ENCODE results near the gene ARG2. TPM values are rescaled to one million over a fixed set of nuclear protein-coding genes. Genes with fewer than 3 reads are reported as not detected.

Gene ARG2
- total and polyA plus RNA-seq, 10 of the 15 experiments (the other 5 are each of a cell fraction or from before 2014, with no cell fraction given): 0.48 to 7.8 (median 1.1) TPM

DNA sequence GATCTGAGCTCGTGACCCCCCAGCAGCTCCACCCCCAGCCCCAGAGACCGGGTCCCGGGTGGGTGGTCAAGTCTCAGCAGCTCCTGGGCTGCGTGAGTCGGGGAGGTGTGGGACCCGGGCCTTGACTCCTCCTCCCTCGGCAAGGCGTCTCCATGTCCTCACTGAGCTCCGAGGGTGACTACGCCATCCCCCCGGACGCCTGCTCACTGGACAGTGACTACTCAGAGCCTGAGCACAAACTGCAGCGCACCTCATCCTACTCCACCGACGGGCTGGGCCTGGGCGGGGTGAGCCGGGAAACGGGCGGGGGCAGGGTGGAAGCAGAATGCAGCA, 47.8 kb upstream of the ARG2 start:
- TF ChIP-seq ZZZ3 (IDR thresholded peaks at IDR 0.05; ENCODE audit: control insufficient read depth, insufficient read length, low read depth) (no peak), MYB (IDR thresholded peaks at IDR 0.05; ENCODE audit: borderline replicate concordance, low read depth, low read length) (no peak), TBL1XR1 (IDR thresholded peaks at IDR 0.05; ENCODE audit: low read depth, low read length) (no peak), CREM (IDR thresholded peaks at IDR 0.05; ENCODE audit: low read depth) (no peak), FOS (IDR thresholded peaks at IDR 0.05; ENCODE audit: borderline replicate concordance, extremely low read depth, insufficient read length) (no peak), ZNF384 (IDR thresholded peaks at IDR 0.05; ENCODE audit: borderline replicate concordance, low read depth, low read length) (no peak), NFYB (IDR thresholded peaks at IDR 0.05; ENCODE audit: insufficient read depth, low read depth, low read length) (no peak), PML (IDR thresholded peaks at IDR 0.05; ENCODE audit: low read length) (no peak), EP300 (IDR thresholded peaks at IDR 0.05; ENCODE audit: borderline replicate concordance in 1 of 2, control insufficient read depth in 1 of 2, low read depth in 2 of 2, low read length in 2 of 2) (no peak), CBFB (IDR thresholded peaks at IDR 0.05; ENCODE audit: low read depth) (no peak), POU2F2 (IDR thresholded peaks at IDR 0.05; ENCODE audit: borderline replicate concordance, low read depth, low read length) (no peak)
- Histone ChIP-seq H3K9ac (ENCODE audit: control insufficient read depth, insufficient read depth, low read length) (no peak overlapping the region), H3K79me2 (ENCODE audit: control insufficient read depth, insufficient read depth, low read length) (no peaks in the 10 kb centered on the region), H4K20me1 (ENCODE audit: control insufficient read depth, insufficient read depth) (peaks cover 2% of the 10 kb centered on the region; the same call in 1 of the 2 replicates), H3K4me3 (no peak overlapping the region), H3K9me3 (replicated peaks; ENCODE audit: control insufficient read depth, insufficient read depth, low read length) (no peaks in the 10 kb centered on the region), H3K36me3 (ENCODE audit: control insufficient read depth in 2 of 2, insufficient read depth in 2 of 2, low read length in 1 of 2) (no peaks in the 10 kb centered on the region), H2AFZ (ENCODE audit: control insufficient read depth, low read depth, low read length) (no peak overlapping the region), H3K27me3 (replicated peaks in 1 of 2; ENCODE audit: control insufficient read depth in 2 of 2, insufficient read depth in 2 of 2, low read length in 1 of 2) (no peaks in the 10 kb centered on the region), H3K4me1 (ENCODE audit: control insufficient read depth, insufficient read depth, low read length) (no peaks in the 10 kb centered on the region), H3K27ac (ENCODE audit: control insufficient read depth, insufficient read depth) (no peak overlapping the region), H3K4me2 (ENCODE audit: control insufficient read depth, insufficient read depth) (no peak overlapping the region)
- ATAC-seq (no peak), DNase-seq (ENCODE audit: low read depth, low spot score) (no peak), FAIRE-seq (no peak)
- no TSS peak for BruUV-seq (replicated peaks)
- ChIA-PET CTCF (interaction anchor here (0.6 to 27.6 kb wide), 45 partner anchors 8 to 286 kb away, joined by 3 to 583 read pairs (median 5); partner anchors contain the start of genes PLEK2, PLEKHH1 and RDH12), RAD21 (ENCODE audit: unreplicated experiment) (interaction anchor here (1.0 to 5.8 kb wide), 20 partner anchors 9 to 212 kb away, joined by 3 to 176 read pairs (median 5); partner anchors contain the start of genes ATP6V1D and EIF2S1), POLR2A (interaction anchor here (1.3 kb wide), 2 partner anchors 44 to 45 kb away, joined by 3 read pairs; no protein-coding TSS in a partner anchor), SMC1A (ENCODE audit: uncharacterized antibody, unreplicated experiment) (interaction anchor here (0.9 to 6.1 kb wide), 24 partner anchors 9 to 225 kb away, joined by 3 to 185 read pairs (median 7); no protein-coding TSS in a partner anchor)
- 58% methylated on average over 19 of the region's 19 CpGs for WGBS (ENCODE audit: insufficient coverage, insufficient replicate concordance, low lambda C conversion rate, missing lambda C conversion rate)
- intact Hi-C loops (cut with micrococcal nuclease; ENCODE audit: unreplicated experiment): loop anchor here (1.0 kb wide), 2 partner anchors 46 to 145 kb away; no protein-coding TSS in a partner anchor
- in situ Hi-C loops (cut with MboI): no loop called here
